Measurements from ENCODE around the gene ZP2. TPM values are rescaled to one million over a fixed set of nuclear protein-coding genes. Genes with fewer than 3 reads are reported as not detected.

ZP2 gene
- total RNA-seq, 1 experiment from 2014 or later: not detected

DNA sequence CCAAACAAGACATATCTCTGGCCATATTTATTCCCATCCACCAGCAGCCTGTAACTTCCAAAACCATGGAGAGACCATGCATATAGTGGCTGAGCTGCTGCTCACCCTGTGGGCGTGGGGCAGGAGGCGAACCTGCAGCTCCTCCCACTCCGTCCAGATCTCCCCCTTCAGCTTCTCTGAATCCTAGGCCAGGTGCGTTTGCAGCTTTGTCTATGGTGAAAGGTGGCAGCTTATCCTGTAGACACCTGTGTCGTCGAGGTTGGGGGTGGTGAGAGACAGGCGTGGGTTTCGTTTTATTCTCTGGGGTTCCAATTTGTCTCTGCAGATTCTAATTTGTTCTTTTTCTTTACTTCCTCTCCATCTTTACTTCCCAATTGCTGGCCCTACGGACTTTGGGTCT, 12.4 kb upstream of the ZP2 start:
- Histone ChIP-seq H3K9me2 (ENCODE audit: insufficient read depth) (no peaks in the 10 kb centered on the region), H3K9me3 (ENCODE audit: control insufficient read depth in 1 of 2, insufficient read depth in 1 of 2, low read depth in 1 of 2, low read length in 2 of 2) (no peaks in the 10 kb centered on the region), H3K4me3 (replicated peaks in 1 of 2; ENCODE audit: low read depth in 1 of 2, low read length in 2 of 2) (no peak overlapping the region), H3K27ac (ENCODE audit: low read depth, low read length) (no peak overlapping the region), H3K79me2 (ENCODE audit: insufficient read depth, low read length) (no peaks in the 10 kb centered on the region), H3K36me3 (ENCODE audit: control insufficient read depth in 1 of 2, insufficient read depth in 2 of 2, low read length in 2 of 2) (no peaks in the 10 kb centered on the region), H3K9ac (ENCODE audit: low read length) (no peak overlapping the region), H4K20me1 (ENCODE audit: insufficient read depth) (no peaks in the 10 kb centered on the region), H3K4me1 (ENCODE audit: control insufficient read depth in 1 of 2, insufficient read depth in 2 of 2, low read length in 2 of 2) (no peaks in the 10 kb centered on the region), H3K27me3 (ENCODE audit: insufficient read depth, low read length) (peaks cover 8% of the 10 kb centered on the region), H2AFZ (ENCODE audit: low read depth, low read length, poor library complexity, severe bottlenecking) (no peak overlapping the region), H3K4me2 (ENCODE audit: low read length) (no peak overlapping the region)
- ChIA-PET RAD21 (ENCODE audit: low non-redundant PET in 1 of 2, low total read pairs in 2 of 2, uncharacterized antibody in 2 of 2, unreplicated experiment in 2 of 2) (no interaction called here), POLR2A (no interaction called here), CTCF (no interaction called here)
- intact Hi-C loops (cut with micrococcal nuclease): no loop called here
- DNase-seq (ENCODE audit: low read depth, low spot score) (no peak), ATAC-seq (no peak)
- TF ChIP-seq FOSL1 (IDR thresholded peaks at IDR 0.05; ENCODE audit: low read depth): no peak
- BruUV-seq (replicated peaks): no TSS peak

DNA sequence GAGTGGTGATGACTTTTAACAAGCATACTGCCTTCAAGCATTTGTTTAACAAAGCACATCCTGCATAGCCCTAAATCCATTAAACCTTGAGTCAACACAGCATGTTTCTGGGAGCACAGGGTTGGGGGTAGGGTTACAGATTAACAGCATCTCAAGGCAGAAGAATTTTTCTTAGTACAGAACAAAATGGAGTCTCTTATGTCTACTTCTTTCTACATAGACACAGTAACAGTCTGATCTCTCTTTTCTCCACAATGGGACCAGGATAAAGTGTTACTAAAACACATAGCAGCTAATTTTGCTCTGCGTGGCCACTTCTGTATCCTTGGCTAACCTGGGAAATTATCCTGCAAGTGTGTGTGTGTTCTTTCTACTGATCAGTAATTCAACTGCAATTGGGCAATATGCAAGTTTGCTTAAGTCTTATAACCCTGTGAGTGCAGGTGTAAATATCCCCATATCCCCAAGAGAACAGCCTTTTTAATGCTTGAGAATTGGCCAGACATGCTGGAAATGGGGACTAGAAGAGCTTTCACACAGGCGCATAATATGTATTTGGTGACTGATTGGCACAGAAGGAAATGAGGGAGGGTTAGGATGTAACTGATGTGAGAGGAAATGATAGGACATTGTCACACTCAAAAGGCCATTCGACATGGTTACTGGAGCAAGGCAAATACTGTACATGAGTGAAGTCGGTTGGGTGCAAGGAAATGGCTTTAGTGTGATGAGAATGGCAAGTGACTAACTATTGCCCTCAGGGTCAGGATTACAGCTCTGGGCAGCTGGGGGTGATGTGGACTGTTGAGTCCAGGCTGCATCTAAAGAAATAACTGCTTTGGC, 11.3 kb upstream of the ZP2 start:
- TF ChIP-seq, protein P1, sequence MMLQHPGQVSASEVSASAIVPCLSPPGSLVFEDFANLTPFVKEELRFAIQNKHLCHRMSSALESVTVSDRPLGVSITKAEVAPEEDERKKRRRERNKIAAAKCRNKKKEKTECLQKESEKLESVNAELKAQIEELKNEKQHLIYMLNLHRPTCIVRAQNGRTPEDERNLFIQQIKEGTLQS (IDR thresholded peaks at IDR 0.05): no peak
- TF ChIP-seq ZFX (IDR thresholded peaks at IDR 0.05): no peak
- TF ChIP-seq ELF1 (IDR thresholded peaks at IDR 0.05; ENCODE audit: borderline replicate concordance, low read depth): no peak
- no peak for TF ChIP-seq YY1 (IDR thresholded peaks at IDR 0.05; ENCODE audit: extremely low read depth, insufficient replicate concordance, low read depth, low read length)
- TF ChIP-seq TCF7L2 (IDR thresholded peaks at IDR 0.05; ENCODE audit: borderline replicate concordance, extremely low read depth, insufficient read depth, insufficient read length): no peak
- no peak for TF ChIP-seq RAD21 (IDR thresholded peaks at IDR 0.05; ENCODE audit: low read depth)
- TF ChIP-seq, protein P2, sequence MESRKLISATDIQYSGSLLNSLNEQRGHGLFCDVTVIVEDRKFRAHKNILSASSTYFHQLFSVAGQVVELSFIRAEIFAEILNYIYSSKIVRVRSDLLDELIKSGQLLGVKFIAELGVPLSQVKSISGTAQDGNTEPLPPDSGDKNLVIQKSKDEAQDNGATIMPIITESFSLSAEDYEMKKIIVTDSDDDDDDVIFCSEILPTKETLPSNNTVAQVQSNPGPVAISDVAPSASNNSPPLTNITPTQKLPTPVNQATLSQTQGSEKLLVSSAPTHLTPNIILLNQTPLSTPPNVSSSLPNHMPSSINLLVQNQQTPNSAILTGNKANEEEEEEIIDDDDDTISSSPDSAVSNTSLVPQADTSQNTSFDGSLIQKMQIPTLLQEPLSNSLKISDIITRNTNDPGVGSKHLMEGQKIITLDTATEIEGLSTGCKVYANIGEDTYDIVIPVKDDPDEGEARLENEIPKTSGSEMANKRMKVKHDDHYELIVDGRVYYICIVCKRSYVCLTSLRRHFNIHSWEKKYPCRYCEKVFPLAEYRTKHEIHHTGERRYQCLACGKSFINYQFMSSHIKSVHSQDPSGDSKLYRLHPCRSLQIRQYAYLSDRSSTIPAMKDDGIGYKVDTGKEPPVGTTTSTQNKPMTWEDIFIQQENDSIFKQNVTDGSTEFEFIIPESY (IDR thresholded peaks at IDR 0.05; ENCODE audit: extremely low read depth, insufficient replicate concordance, low read length): no peak
- no peak for TF ChIP-seq CEBPB (IDR thresholded peaks at IDR 0.05; ENCODE audit: low read depth)
- TF ChIP-seq SRF (IDR thresholded peaks at IDR 0.05; ENCODE audit: low read depth): no peak
- no peak for TF ChIP-seq CTCF (IDR thresholded peaks at IDR 0.05 in 2 of 3, conservative IDR thresholded peaks at IDR 0.05 in 1 of 3; ENCODE audit: borderline replicate concordance in 1 of 3, insufficient read depth in 1 of 3, low read depth in 2 of 3, low read length in 2 of 3)
- TF ChIP-seq POLR2AphosphoS5 (IDR thresholded peaks at IDR 0.05; ENCODE audit: low read depth, low read length): no peak
- RAD21 ChIA-PET (ENCODE audit: low non-redundant PET in 1 of 2, low total read pairs in 2 of 2, uncharacterized antibody in 2 of 2, unreplicated experiment in 2 of 2): no interaction called here
- Histone ChIP-seq H3K9me3 (ENCODE audit: control insufficient read depth in 1 of 2, insufficient read depth in 1 of 2, low read depth in 1 of 2, low read length in 2 of 2) (no peaks in the 10 kb centered on the region), H2AFZ (ENCODE audit: low read depth, low read length, poor library complexity, severe bottlenecking) (no peak overlapping the region), H3K4me1 (ENCODE audit: control insufficient read depth in 1 of 2, insufficient read depth in 2 of 2, low read length in 2 of 2) (no peaks in the 10 kb centered on the region), H3K79me2 (ENCODE audit: insufficient read depth, low read length) (no peaks in the 10 kb centered on the region), H3K9me2 (ENCODE audit: insufficient read depth) (no peaks in the 10 kb centered on the region), H3K36me3 (ENCODE audit: control insufficient read depth in 1 of 2, insufficient read depth in 2 of 2, low read length in 2 of 2) (no peaks in the 10 kb centered on the region), H3K27me3 (ENCODE audit: insufficient read depth, low read length) (no peaks in the 10 kb centered on the region), H4K20me1 (ENCODE audit: insufficient read depth) (no peaks in the 10 kb centered on the region), H3K27ac (ENCODE audit: low read depth, low read length) (no peak overlapping the region), H3K9ac (ENCODE audit: low read length) (no peak overlapping the region), H3K4me2 (ENCODE audit: low read length) (no peak overlapping the region), H3K4me3 (replicated peaks in 1 of 2; ENCODE audit: low read depth in 1 of 2, low read length in 2 of 2) (no peak overlapping the region)
- DNase-seq (ENCODE audit: low read depth, low spot score) (no peak), ATAC-seq (no peak)
- POLR2A ChIA-PET: no interaction called here
- no TSS peak for BruUV-seq (replicated peaks)
- CTCF ChIA-PET: no interaction called here
- intact Hi-C loops (cut with micrococcal nuclease): no loop called here

Data from HCT116 (cell line).